Left lung (tissue), 10 donors: ENCODE measurements around the gene RABGAP1L. TPM values are rescaled to one million over a fixed set of nuclear protein-coding genes. Genes with fewer than 3 reads are reported as not detected.

Experiments used
- ATAC-seq: fragments of 200-7000 bp; cut with Tn5 transposase; one replicate; pipeline ENCODE4 v1.9.1; 2020; ENCODE audit warnings: moderate library complexity
- DNase-seq, 4 donors: peaks; one replicate each; pipeline ENCODE4 v3.0.0-alpha.2; 2013 to 2020
- H3K27ac ChIP-seq, 2 donors: fragments of 200-600 bp; sonication (generic) in 1 of 2; one replicate each; pipeline versions ENCODE4 v1.5.0 to v1.8.0; 2020 to 2021
- H3K27me3 ChIP-seq, 2 donors: fragments of 200-600 bp; sonication (generic) in 1 of 2; one replicate each; pipeline versions ENCODE4 v1.5.0 to v1.8.0; 2020 to 2021
- H3K36me3 ChIP-seq, 2 donors: fragments of 200-600 bp; sonication (generic) in 1 of 2; one replicate each; pipeline versions ENCODE4 v1.5.0 to v1.8.0; 2020 to 2021
- H3K4me1 ChIP-seq, 2 donors: fragments of 200-600 bp; one replicate each; pipeline ENCODE4 v1.8.0; 2021
- H3K4me3 ChIP-seq, 2 donors: fragments of 200-600 bp; sonication (generic) in 1 of 2; one replicate each; pipeline versions ENCODE4 v1.5.0 to v1.8.0; 2020 to 2021; ENCODE audit warnings: mild to moderate bottlenecking in 1 of 2
- H3K9me3 ChIP-seq, 2 donors: fragments of 200-600 bp; sonication (generic) in 1 of 2; one replicate each; pipeline versions ENCODE4 v1.5.0 to v1.8.0; 2020 to 2021
- intact Hi-C, 2 donors: fragments of 100-400 bp; cut with DNase I; formaldehyde crosslinking; loops; one replicate each; pipeline versions ENCODE4 v1.11.2 to v1.14.2; 2022
- polyA plus RNA-seq, 6 donors: library from polyadenylated mRNA; unstranded; fragments of 120-200 nt; gene quantifications; one replicate each; pipeline ENCODE4 v1.2.1, GENCODE V29; 2013; ENCODE audit not compliant: insufficient read length in 6 of 6
- total RNA-seq, 2 donors: library from RNA; stranded (reverse); fragmentation: NEBNext Ultra II Directional; extraction: Animal tissue kit (Norgen Biotek cat#: 25700); gene quantifications; one replicate each; pipeline ENCODE4 v1.2.1, GENCODE V29; 2021
- TF ChIP-seq, protein P1 (sequence below), 2 donors: fragments of 200-600 bp; sonication (generic) in 1 of 2; IDR thresholded peaks; one replicate each; pipeline versions ENCODE4 v1.5.0 to v1.8.0; 2021; ENCODE audit warnings: antibody characterized with exemption in 2 of 2
- donor health status: DM: no; HTN: yes; CAD: no.
- donor health status: DM: no; HTN: no; CAD: no.

Gene RABGAP1L
- total and polyA plus RNA-seq, 8 donors, result 40.3 to 67.3 (median 51.4) TPM

DNA sequence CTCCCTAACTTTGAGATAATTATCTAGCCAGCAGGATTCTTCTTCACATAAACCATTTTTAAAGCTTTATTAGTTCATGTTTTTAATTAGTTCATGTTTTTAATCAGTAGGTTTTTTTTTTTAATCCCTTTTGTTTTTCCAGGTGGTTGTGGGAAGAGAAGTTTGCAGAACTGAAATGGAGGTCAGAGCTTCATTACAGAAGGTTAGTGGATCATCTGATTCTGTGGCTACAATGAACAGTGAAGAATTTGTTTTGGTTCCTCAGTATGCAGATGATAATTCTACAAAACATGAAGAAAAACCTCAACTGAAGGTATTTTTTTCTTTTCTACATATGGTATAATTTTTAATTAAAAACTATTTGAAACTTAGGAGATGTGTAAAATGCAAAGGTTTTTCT lies 59.7 kb downstream of the RABGAP1L start:
- Histone ChIP-seq H3K9me3 (no peaks in the 10 kb centered on the region), H3K4me1 (no peaks in the 10 kb centered on the region), H3K27me3 (no peaks in the 10 kb centered on the region), H3K36me3 (peaks cover 0 to 12% of the 10 kb centered on the region in 2 donors), H3K27ac (no peak overlapping the region), H3K4me3 (no peak overlapping the region)
- intact Hi-C loops, result no loop called here
- DNase-seq, result no peak
- TF ChIP-seq, protein P1, sequence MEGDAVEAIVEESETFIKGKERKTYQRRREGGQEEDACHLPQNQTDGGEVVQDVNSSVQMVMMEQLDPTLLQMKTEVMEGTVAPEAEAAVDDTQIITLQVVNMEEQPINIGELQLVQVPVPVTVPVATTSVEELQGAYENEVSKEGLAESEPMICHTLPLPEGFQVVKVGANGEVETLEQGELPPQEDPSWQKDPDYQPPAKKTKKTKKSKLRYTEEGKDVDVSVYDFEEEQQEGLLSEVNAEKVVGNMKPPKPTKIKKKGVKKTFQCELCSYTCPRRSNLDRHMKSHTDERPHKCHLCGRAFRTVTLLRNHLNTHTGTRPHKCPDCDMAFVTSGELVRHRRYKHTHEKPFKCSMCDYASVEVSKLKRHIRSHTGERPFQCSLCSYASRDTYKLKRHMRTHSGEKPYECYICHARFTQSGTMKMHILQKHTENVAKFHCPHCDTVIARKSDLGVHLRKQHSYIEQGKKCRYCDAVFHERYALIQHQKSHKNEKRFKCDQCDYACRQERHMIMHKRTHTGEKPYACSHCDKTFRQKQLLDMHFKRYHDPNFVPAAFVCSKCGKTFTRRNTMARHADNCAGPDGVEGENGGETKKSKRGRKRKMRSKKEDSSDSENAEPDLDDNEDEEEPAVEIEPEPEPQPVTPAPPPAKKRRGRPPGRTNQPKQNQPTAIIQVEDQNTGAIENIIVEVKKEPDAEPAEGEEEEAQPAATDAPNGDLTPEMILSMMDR (IDR thresholded peaks at IDR 0.05), result no peak
- ATAC-seq, result no peak

DNA sequence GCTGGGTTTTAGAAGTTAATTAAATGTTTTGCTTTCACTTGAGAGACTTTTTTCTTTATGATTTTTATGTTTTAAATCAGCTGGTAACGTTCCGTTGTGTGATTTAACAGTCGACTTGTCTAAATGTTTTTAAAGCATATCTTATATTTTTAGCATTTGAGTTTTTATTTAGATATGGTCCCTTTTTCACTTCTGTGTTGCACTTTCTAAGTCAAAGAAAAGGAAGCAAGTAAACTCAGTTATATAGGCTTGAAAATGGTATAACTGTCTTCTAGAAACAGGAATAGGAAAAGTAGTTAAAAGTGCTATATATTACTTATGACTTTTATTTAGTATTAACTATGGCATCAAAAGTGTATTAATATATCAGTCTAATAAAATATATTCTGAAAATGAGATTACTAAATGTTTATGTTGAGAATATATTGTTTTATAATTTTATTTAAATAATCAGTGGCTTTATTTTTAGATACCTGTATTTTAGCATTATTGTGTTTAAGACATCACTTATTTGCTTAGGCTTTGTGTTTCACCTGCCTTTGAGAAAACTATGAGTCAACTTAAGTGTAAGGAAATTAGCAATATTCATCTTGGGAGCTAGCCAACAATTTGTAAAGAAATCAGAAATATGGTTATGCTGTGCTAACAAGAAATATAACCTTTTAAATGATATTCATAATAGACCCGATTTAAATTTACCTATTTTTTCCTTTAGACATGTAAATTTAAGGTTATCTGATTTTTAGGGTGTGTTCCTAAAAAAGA lies 60.5 kb downstream of the RABGAP1L start:
- H3K27ac ChIP-seq, result no peak overlapping the region
- no peak for DNase-seq
- no peak for ATAC-seq
- H3K36me3 ChIP-seq, result peaks cover 0 to 12% of the 10 kb centered on the region in 2 donors
- intact Hi-C loops, result no loop called here
- no peaks in the 10 kb centered on the region for H3K27me3 ChIP-seq
- TF ChIP-seq, protein P1 (IDR thresholded peaks at IDR 0.05), result no peak
- H3K4me1 ChIP-seq, result no peaks in the 10 kb centered on the region
- no peaks in the 10 kb centered on the region for H3K9me3 ChIP-seq
- no peak overlapping the region for H3K4me3 ChIP-seq

DNA sequence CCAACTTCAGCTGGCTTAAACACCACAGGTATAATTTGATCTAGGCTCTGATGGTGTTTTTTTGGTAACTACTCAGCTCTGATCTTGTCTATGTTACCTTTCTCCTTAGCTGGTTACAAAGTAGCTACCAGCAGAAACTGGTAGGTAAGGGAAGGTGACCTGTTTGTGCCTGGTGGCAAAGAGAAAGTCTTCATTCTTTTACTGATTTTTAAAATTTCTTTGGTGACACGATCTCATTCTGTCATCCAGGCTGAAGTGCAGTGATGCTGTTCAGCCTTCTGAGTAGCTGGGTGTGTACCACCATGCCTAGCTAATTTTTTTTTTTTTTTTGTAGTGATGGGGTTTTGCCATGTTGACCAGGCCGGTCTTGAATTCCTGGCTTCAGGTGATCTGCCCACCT lies 62.4 kb downstream of the RABGAP1L start:
- Histone ChIP-seq H3K27me3 (no peaks in the 10 kb centered on the region), H3K4me3 (no peak overlapping the region), H3K9me3 (no peaks in the 10 kb centered on the region), H3K36me3 (peaks cover 0 to 12% of the 10 kb centered on the region in 2 donors), H3K4me1 (no peaks in the 10 kb centered on the region), H3K27ac (no peak overlapping the region)
- TF ChIP-seq, protein P1 (IDR thresholded peaks at IDR 0.05), result no peak
- intact Hi-C loops, result no loop called here
- ATAC-seq (no peak), DNase-seq (no peak)

DNA sequence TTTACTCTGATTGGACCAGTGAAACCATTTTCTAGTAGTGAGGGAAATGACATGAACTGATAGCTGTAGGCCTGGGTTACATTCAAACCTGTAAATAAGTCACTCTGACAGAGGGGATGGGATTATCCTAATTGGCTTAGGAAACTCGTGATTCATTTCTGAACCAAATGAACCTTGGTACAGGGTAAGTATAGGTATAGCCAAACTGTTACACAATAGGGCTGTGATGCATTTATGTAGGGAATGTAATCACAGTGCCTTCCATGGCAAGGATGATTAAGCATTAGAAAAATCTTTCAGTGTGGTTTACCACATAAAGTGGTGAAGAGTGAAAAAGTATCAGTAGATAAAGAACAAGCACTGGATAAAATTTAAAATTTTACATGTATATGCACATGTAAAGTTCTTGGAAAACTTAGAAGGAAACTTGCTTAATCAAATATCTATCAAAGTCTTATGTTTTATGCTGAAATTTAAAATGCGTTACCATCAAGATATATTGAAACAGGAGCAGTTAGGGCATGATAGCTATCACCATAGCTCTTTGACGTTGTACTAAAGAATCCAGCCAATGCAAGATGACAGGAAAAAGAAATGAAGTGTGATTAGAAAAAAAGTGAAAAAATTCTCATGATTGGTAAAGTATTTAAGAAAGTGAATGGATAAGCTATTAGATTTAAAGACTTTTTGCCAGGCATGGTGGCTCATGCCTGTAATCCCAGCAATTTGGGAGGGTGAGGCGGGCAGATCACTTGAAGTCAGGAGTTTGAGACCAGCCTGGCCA lies 63.0 kb downstream of the RABGAP1L start:
- Histone ChIP-seq H3K4me3 (no peak overlapping the region), H3K4me1 (no peaks in the 10 kb centered on the region), H3K9me3 (no peaks in the 10 kb centered on the region), H3K27ac (no peak overlapping the region), H3K27me3 (no peaks in the 10 kb centered on the region), H3K36me3 (peaks cover 0 to 12% of the 10 kb centered on the region in 2 donors)
- intact Hi-C loops, result no loop called here
- DNase-seq (no peak), ATAC-seq (no peak)
- TF ChIP-seq, protein P1 (IDR thresholded peaks at IDR 0.05), result no peak

DNA sequence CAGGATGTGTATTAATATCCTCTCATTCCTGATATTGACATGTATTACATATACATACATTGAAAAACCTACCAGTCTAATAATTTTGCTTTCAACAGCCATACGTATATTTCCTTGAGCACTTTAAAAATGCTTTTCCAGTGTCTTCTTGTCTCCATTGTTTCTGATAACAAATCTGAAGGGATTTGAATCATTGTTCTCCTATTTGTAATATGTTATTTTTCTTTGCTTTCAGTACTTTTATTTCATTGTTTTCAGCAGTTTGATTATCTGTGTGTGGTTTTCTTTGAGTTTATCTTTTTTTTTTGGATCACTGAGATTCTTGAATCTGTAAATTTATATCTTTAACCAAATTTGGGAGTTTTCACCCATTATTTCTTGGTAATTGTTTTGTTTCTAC lies 65.3 kb downstream of the RABGAP1L start:
- DNase-seq, result no peak
- intact Hi-C loops, result no loop called here
- H3K4me3 ChIP-seq, result no peak overlapping the region
- no peaks in the 10 kb centered on the region for H3K9me3 ChIP-seq
- H3K4me1 ChIP-seq, result no peaks in the 10 kb centered on the region
- ATAC-seq, result no peak
- no peak overlapping the region for H3K27ac ChIP-seq
- TF ChIP-seq, protein P1 (IDR thresholded peaks at IDR 0.05), result no peak
- peaks cover 0 to 12% of the 10 kb centered on the region in 2 donors for H3K36me3 ChIP-seq
- H3K27me3 ChIP-seq, result no peaks in the 10 kb centered on the region
